Keratinocyte (primary cell): ENCODE data around the gene AKT1. TPM values are rescaled to one million over a fixed set of nuclear protein-coding genes. Genes with fewer than 3 reads are reported as not detected.

Experiments
- DNase-seq: peaks from one replicate; pipeline ENCODE4 v3.0.0-alpha.2; 2011; ENCODE audit warnings: low read depth, missing footprints, low spot score
- FAIRE-seq: peaks from 2 replicates; lab custom pipeline; 2011; peaks lifted over from hg19 to GRCh38; lab: Jason Lieb, UNC
- H2AFZ ChIP-seq: 2 replicates; pipeline ENCODE4 v1.6.0; 2012; ENCODE audit warnings: low read length, control low read depth, inconsistent platforms; ENCODE audit not compliant: control insufficient read depth
- H3K27ac ChIP-seq: 2 replicates; pipeline ENCODE4 v1.5.1; 2011; ENCODE audit warnings: low read length; ENCODE audit not compliant: control insufficient read depth, insufficient read depth
- H3K27me3 ChIP-seq: 3 replicates; pipeline ENCODE4 v1.6.0; 2011; ENCODE audit warnings: low read length; ENCODE audit not compliant: control insufficient read depth, insufficient read depth; ENCODE audit errors: extremely low read depth
- H3K36me3 ChIP-seq, 2 experiments: 2 replicates in 1 of 2; 3 replicates in 1 of 2; pipeline ENCODE4 v1.5.1; 2011; ENCODE audit warnings: low read length in 2 of 2, mild to moderate bottlenecking in 1 of 2; ENCODE audit not compliant: control insufficient read depth in 2 of 2, insufficient read depth in 2 of 2; ENCODE audit errors: extremely low read depth in 1 of 2
- H3K4me1 ChIP-seq: 3 replicates; pipeline ENCODE4 v1.5.1; 2011; ENCODE audit warnings: low read length; ENCODE audit not compliant: control insufficient read depth, insufficient read depth; ENCODE audit errors: extremely low read depth
- H3K4me2 ChIP-seq: 3 replicates; pipeline ENCODE4 v1.6.0; 2011; ENCODE audit warnings: low read depth, low read length; ENCODE audit not compliant: control insufficient read depth, insufficient read depth; ENCODE audit errors: extremely low read depth
- H3K4me3 ChIP-seq, 3 experiments: fragments of 200-600 bp in 1 of 3; sonication (generic) in 1 of 3; 2 replicates in 2 of 3; 3 replicates in 1 of 3; pipeline ENCODE4 v1.5.1; 2011 to 2016; ENCODE audit warnings: low read length in 3 of 3, mild to moderate bottlenecking in 3 of 3, control low read depth in 2 of 3, inconsistent platforms in 1 of 3, low read depth in 1 of 3, mixed read lengths in 1 of 3, mixed run types in 1 of 3, moderate library complexity in 1 of 3; ENCODE audit not compliant: control insufficient read depth in 2 of 3, insufficient read depth in 2 of 3; ENCODE audit errors: extremely low read depth in 1 of 3
- H3K79me2 ChIP-seq: 2 replicates; pipeline ENCODE4 v1.6.0; 2012; ENCODE audit warnings: low read length; ENCODE audit not compliant: control insufficient read depth, insufficient read depth
- H3K9ac ChIP-seq: 3 replicates; pipeline ENCODE4 v1.6.0; 2011; ENCODE audit warnings: low read length; ENCODE audit not compliant: control insufficient read depth, insufficient read depth; ENCODE audit errors: extremely low read depth
- H3K9me1 ChIP-seq: 3 replicates; pipeline ENCODE4 v1.6.0; 2011; ENCODE audit warnings: low read length; ENCODE audit not compliant: control insufficient read depth, insufficient read depth; ENCODE audit errors: extremely low read depth
- H3K9me3 ChIP-seq: 2 replicates; pipeline ENCODE4 v1.5.1; 2012; ENCODE audit warnings: low read depth, low read length; ENCODE audit not compliant: control insufficient read depth
- H4K20me1 ChIP-seq: 3 replicates; pipeline ENCODE4 v1.6.0; 2011; ENCODE audit warnings: low read length; ENCODE audit not compliant: control insufficient read depth, insufficient read depth; ENCODE audit errors: extremely low read depth
- EZH2 ChIP-seq: IDR thresholded peaks from one replicate; pipeline ENCODE4 v1.6.1; 2012; ENCODE audit warnings: inconsistent platforms, mild to moderate bottlenecking, low read length, moderate library complexity
- dilution Hi-C: fragments of 300-500 bp; cut with MboI; formaldehyde crosslinking; loops from one replicate; pipeline ENCODE4 v1.7.0; 2020; ENCODE audit warnings: low sequenced_read_pairs; ENCODE audit not compliant: extremely low pct_ligation_motif_present
- polyA plus RNA-seq, 5 experiments: library from polyadenylated mRNA; depleted of rRNA in 3 of 5; stranded (reverse) in 3 of 5; stranded (forward) in 1 of 5; unstranded in 1 of 5; fragments of >200 nt; gene quantifications; 1 replicate in 1 of 5; 2 replicates in 3 of 5; 3 replicates in 1 of 5; pipeline versions ENCODE4 v1.2.1 to v1.2.3, GENCODE V29; 2011 to 2012; ENCODE audit warnings: missing spikeins in 2 of 5, low read depth in 1 of 5, low replicate concordance in 1 of 5
- TF ChIP-seq, protein P1 (sequence below), 3 experiments: IDR thresholded peaks in 1 of 3; conservative IDR thresholded peaks in 1 of 3; optimal IDR thresholded peaks in 1 of 3; 2 replicates in 2 of 3; 3 replicates in 1 of 3; pipeline versions ENCODE3 to v1.5.1; 2011; ENCODE audit warnings: low read length in 3 of 3, mild to moderate bottlenecking in 3 of 3, moderate library complexity in 2 of 3, control low read depth in 1 of 3, inconsistent platforms in 1 of 3; ENCODE audit not compliant: insufficient read depth in 2 of 3; ENCODE audit errors: extremely low read depth in 1 of 3

The AKT1 gene
- polyA plus RNA-seq, 1 donor (not counting 4 experiments of a cell fraction or from before 2014, with no cell fraction given): 82.3 TPM

DNA sequence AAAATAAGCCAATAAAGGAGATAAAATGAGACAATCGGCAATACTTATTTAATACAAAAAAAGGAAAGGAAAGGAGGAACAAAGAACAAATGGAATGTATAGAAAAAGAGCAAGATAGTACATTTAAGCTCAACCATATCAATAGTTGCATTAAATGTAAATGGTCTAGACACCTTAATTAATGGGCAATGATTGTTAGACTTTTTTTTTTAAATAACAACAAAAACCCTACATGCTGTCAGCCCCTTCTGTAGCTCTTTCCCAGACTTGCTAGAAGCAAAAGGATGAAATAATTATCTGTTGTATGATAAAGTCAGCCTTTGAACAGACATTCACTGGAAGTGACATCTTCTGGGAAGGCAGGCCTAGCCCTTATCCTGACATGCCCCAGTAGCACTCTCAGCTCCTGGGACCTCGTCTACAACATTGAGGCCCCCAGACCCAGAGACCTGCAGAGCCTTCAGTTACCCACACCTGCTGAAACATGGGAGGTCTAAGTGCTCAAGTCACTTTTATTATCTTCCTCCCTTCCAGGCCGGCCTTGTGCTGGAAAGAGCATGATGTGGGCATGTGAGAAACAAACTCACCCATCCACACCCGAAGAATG is 29.2 kb downstream of the AKT1 start:
- FAIRE-seq (no peak), DNase-seq (no peak)
- no peak overlapping the region for H3K4me3 ChIP-seq
- dilution Hi-C loops: no loop called here
- H2AFZ ChIP-seq: no peak overlapping the region
- no peaks in the 10 kb centered on the region for H4K20me1 ChIP-seq
- H3K79me2 ChIP-seq: no peaks in the 10 kb centered on the region
- H3K27ac ChIP-seq: no peak overlapping the region
- H3K9me1 ChIP-seq: no peaks in the 10 kb centered on the region
- H3K9ac ChIP-seq: no peak overlapping the region
- H3K4me2 ChIP-seq: no peak overlapping the region
- no peaks in the 10 kb centered on the region for H3K9me3 ChIP-seq
- peaks cover 5 to 7% of the 10 kb centered on the region in 2 experiments for H3K36me3 ChIP-seq
- TF ChIP-seq EZH2: no peak
- TF ChIP-seq, protein P1, sequence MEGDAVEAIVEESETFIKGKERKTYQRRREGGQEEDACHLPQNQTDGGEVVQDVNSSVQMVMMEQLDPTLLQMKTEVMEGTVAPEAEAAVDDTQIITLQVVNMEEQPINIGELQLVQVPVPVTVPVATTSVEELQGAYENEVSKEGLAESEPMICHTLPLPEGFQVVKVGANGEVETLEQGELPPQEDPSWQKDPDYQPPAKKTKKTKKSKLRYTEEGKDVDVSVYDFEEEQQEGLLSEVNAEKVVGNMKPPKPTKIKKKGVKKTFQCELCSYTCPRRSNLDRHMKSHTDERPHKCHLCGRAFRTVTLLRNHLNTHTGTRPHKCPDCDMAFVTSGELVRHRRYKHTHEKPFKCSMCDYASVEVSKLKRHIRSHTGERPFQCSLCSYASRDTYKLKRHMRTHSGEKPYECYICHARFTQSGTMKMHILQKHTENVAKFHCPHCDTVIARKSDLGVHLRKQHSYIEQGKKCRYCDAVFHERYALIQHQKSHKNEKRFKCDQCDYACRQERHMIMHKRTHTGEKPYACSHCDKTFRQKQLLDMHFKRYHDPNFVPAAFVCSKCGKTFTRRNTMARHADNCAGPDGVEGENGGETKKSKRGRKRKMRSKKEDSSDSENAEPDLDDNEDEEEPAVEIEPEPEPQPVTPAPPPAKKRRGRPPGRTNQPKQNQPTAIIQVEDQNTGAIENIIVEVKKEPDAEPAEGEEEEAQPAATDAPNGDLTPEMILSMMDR (optimal IDR thresholded peaks at IDR 0.05 in 1 of 3, IDR thresholded peaks at IDR 0.05 in 1 of 3, conservative IDR thresholded peaks at IDR 0.05 in 1 of 3; ENCODE audit: extremely low read depth in 1 of 3, insufficient read depth in 2 of 3, low read length in 3 of 3): no peak
- no peaks in the 10 kb centered on the region for H3K4me1 ChIP-seq
- no peaks in the 10 kb centered on the region for H3K27me3 ChIP-seq

DNA sequence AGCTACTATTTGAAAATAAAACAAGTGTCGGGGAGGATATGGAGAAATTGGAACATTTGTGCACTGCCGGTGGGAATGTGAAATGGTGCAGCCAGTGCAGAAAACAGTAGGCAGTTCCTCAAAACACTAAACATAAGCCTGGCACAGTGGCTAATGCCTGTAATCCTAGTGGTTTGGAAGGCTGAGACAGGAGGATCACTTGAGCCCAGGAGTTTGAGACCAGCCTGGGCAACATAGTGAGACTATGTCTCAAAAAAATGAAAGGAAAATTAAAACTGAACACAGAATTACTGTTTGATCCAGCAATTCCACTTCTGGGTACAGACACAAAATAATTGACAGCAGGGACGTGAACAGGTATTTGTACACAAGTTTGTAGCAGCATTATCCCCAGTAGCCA is 30.0 kb downstream of the AKT1 start:
- Histone ChIP-seq H3K4me1 (no peaks in the 10 kb centered on the region), H4K20me1 (no peaks in the 10 kb centered on the region), H3K9me1 (no peaks in the 10 kb centered on the region), H3K36me3 (peaks cover 0 to 1% of the 10 kb centered on the region in 2 experiments), H3K9ac (no peak overlapping the region), H3K27me3 (no peaks in the 10 kb centered on the region), H3K79me2 (no peaks in the 10 kb centered on the region), H3K4me2 (no peak overlapping the region), H3K9me3 (no peaks in the 10 kb centered on the region), H3K27ac (no peak overlapping the region), H3K4me3 (no peak overlapping the region), H2AFZ (no peak overlapping the region)
- DNase-seq (no peak), FAIRE-seq (no peak)
- dilution Hi-C loops: no loop called here
- TF ChIP-seq EZH2: no peak
- TF ChIP-seq, protein P1 (optimal IDR thresholded peaks at IDR 0.05 in 1 of 3, IDR thresholded peaks at IDR 0.05 in 1 of 3, conservative IDR thresholded peaks at IDR 0.05 in 1 of 3; ENCODE audit: extremely low read depth in 1 of 3, insufficient read depth in 2 of 3, low read length in 3 of 3): no peak
